CD4-positive, alpha-beta memory T cell (primary cell): ENCODE measurements around the gene PIGQ. TPM values are rescaled to one million over a fixed set of nuclear protein-coding genes. Genes with fewer than 3 reads are reported as not detected.

Experiments
- CTCF ChIA-PET: fragments of 350-600 bp; sonication (Branson Sonifier 250); formaldehyde crosslinking; loops from one replicate; lab custom pipeline; 2021; ENCODE audit warnings: inconsistent platforms; ENCODE audit not compliant: partially characterized antibody; lab: Charles Lee
- POLR2A ChIA-PET: fragments of 350-600 bp; sonication (Branson Sonifier 250); formaldehyde crosslinking; loops from one replicate; lab custom pipeline; 2021; ENCODE audit not compliant: partially characterized antibody; lab: Charles Lee
- DNase-seq, 5 donors: peaks; one replicate each; pipeline versions ENCODE4 v3.0.0 to v3.0.0-alpha.2; 2020 to 2022; ENCODE audit warnings: mixed read lengths in 1 of 5
- H3K27ac ChIP-seq: one replicate; pipeline ENCODE4 v1.7.0; 2013; ENCODE audit warnings: low read depth, low read length
- H3K27me3 ChIP-seq: 2 replicates; pipeline ENCODE4 v1.7.0; 2013; ENCODE audit warnings: mild to moderate bottlenecking, low read length, moderate library complexity; ENCODE audit not compliant: insufficient read depth
- H3K36me3 ChIP-seq: 2 replicates; pipeline ENCODE4 v1.7.0; 2013; ENCODE audit warnings: mild to moderate bottlenecking, low read length, moderate library complexity; ENCODE audit not compliant: insufficient read depth
- H3K4me1 ChIP-seq: 2 replicates; pipeline ENCODE4 v1.7.0; 2013; ENCODE audit warnings: mild to moderate bottlenecking, low read length, moderate library complexity; ENCODE audit not compliant: insufficient read depth
- H3K4me3 ChIP-seq, 2 donors: one replicate each; pipeline ENCODE4 v1.7.0; 2013; ENCODE audit warnings: low read length in 2 of 2, mild to moderate bottlenecking in 1 of 2
- H3K9me3 ChIP-seq, 2 donors: one replicate each; pipeline ENCODE4 v1.7.0; 2013; ENCODE audit warnings: low read length in 2 of 2, control low read depth in 1 of 2; ENCODE audit not compliant: control insufficient read depth in 1 of 2
- H3K27ac Mint-ChIP-seq, 7 donors: one replicate each; pipeline ENCODE4 v1.8.0; 2020 to 2021; ENCODE audit warnings: mixed read lengths in 7 of 7, mild to moderate bottlenecking in 6 of 7, inconsistent platforms in 3 of 7, moderate library complexity in 3 of 7
- H3K27me3 Mint-ChIP-seq, 2 donors: one replicate each; pipeline ENCODE4 v1.8.0; 2020 to 2021; ENCODE audit warnings: mixed read lengths in 2 of 2
- H3K36me3 Mint-ChIP-seq, 2 donors: one replicate each; pipeline ENCODE4 v1.8.0; 2020 to 2021; ENCODE audit warnings: mixed read lengths in 2 of 2, inconsistent platforms in 1 of 2, mild to moderate bottlenecking in 1 of 2
- H3K4me1 Mint-ChIP-seq, 4 donors: one replicate each; pipeline ENCODE4 v1.8.0; 2020 to 2021; ENCODE audit warnings: mixed read lengths in 4 of 4, mild to moderate bottlenecking in 1 of 4
- H3K4me3 Mint-ChIP-seq, 8 donors: one replicate each; pipeline ENCODE4 v1.8.0; 2020 to 2021; ENCODE audit warnings: mixed read lengths in 8 of 8, mild to moderate bottlenecking in 7 of 8, moderate library complexity in 6 of 8, inconsistent platforms in 3 of 8
- H3K9me3 Mint-ChIP-seq, 8 donors: one replicate each; pipeline ENCODE4 v1.8.0; 2020 to 2021; ENCODE audit warnings: mixed read lengths in 8 of 8, mild to moderate bottlenecking in 5 of 8, inconsistent platforms in 3 of 8, moderate library complexity in 1 of 8
- intact Hi-C: fragments of 100-400 bp; cut with micrococcal nuclease; formaldehyde crosslinking; loops from one replicate; pipeline ENCODE4 v1.15.1; 2023
- polyA plus RNA-seq, 2 donors: library from polyadenylated mRNA; unstranded; fragments of 300-500 nt; fragmentation: Illumina TruSeq; gene quantifications; one replicate each; pipeline ENCODE4 v1.2.3, GENCODE V29; 2021
- total RNA-seq, 2 experiments: library from RNA; stranded (reverse); gene quantifications; one replicate each; pipeline ENCODE4 v1.2.3, GENCODE V29; 2021

PIGQ gene
- total and polyA plus RNA-seq, 4 experiments from 2014 or later: 7.2 to 63.3 (median 37.0) TPM

GRCh38 chr16:590815-591200, 21.0 kb downstream of the PIGQ start:
- H3K9me3 Mint-ChIP-seq: peaks cover 0 to 2% (median 0%) of the 10 kb centered on the region in 8 donors
- no peaks in the 10 kb centered on the region for H3K9me3 ChIP-seq
- H3K27ac Mint-ChIP-seq: peak overlapping the region; percentile 61 to 94 (median 89)
- ChIA-PET CTCF (interaction anchor here (0.6 kb wide), 1 partner anchor 460 kb away, joined by 3 read pairs; no protein-coding TSS in a partner anchor), POLR2A (interaction anchor here (0.8 to 1.2 kb wide), 4 partner anchors 22 to 189 kb away, joined by 3 to 13 read pairs (median 4); partner anchors contain the start of genes DECR2, METTL26 and NHLRC4)
- H3K27me3 ChIP-seq: no peaks in the 10 kb centered on the region
- H3K36me3 Mint-ChIP-seq: peaks cover 0 to 13% of the 10 kb centered on the region in 2 donors
- peaks cover 16 to 59% (median 33%) of the 10 kb centered on the region in 4 donors for H3K4me1 Mint-ChIP-seq
- no peaks in the 10 kb centered on the region for H3K27me3 Mint-ChIP-seq
- peak overlapping the region; percentile 42 to 70 for H3K4me3 ChIP-seq
- no peak for DNase-seq
- intact Hi-C loops: no loop called here
- H3K4me1 ChIP-seq: peaks cover 27% of the 10 kb centered on the region
- H3K4me3 Mint-ChIP-seq: peak overlapping the region; percentile 86 to 93 (median 88)
- H3K36me3 ChIP-seq: no peaks in the 10 kb centered on the region
- H3K27ac ChIP-seq: peak overlapping the region; percentile 62

DNA sequence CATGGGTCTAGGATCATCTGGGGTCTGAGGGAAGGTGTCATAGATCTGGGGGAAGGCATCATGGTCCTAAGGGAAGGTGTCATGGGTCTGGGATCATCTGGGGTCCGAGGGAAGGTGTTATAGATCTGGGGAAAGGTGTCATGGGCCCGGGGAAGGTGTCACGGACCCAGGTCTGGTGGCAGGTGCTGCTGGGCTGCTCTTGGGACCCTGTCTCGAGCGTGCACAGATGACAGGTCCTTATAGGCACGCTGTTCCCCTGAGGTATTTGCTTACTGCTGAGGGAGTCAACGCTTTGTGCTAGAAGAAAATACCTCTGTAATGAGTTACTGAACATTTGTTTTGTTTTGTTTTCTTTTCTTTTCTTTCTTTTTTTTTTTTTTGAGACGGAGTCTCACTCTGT, 21.5 kb downstream of the PIGQ start:
- Mint-ChIP-seq H3K4me1 (peaks cover 19 to 59% (median 34%) of the 10 kb centered on the region in 4 donors), H3K9me3 (peaks cover 0 to 2% (median 0%) of the 10 kb centered on the region in 8 donors), H3K27me3 (no peaks in the 10 kb centered on the region), H3K36me3 (peaks cover 0 to 16% of the 10 kb centered on the region in 2 donors), H3K4me3 (peak overlapping the region; percentile 86 to 93 (median 88)), H3K27ac (peak overlapping the region; percentile 29 to 94 (median 89))
- no peak for DNase-seq
- Histone ChIP-seq H3K9me3 (no peaks in the 10 kb centered on the region), H3K27me3 (no peaks in the 10 kb centered on the region), H3K36me3 (peaks cover 3% of the 10 kb centered on the region), H3K4me1 (peaks cover 27% of the 10 kb centered on the region), H3K4me3 (peak overlapping the region in 1 of 2 donors; percentile 70), H3K27ac (no peak overlapping the region)
- intact Hi-C loops: no loop called here
- POLR2A ChIA-PET: interaction anchor here (0.7 kb wide), 1 partner anchor 95 kb away, joined by 3 read pairs; no protein-coding TSS in a partner anchor
- CTCF ChIA-PET: no interaction called here

- Histone ChIP-seq H3K27me3 (no peaks in the 10 kb centered on the region), H3K36me3 (peaks cover 4% of the 10 kb centered on the region), H3K4me1 (peaks cover 27% of the 10 kb centered on the region), H3K27ac (no peak overlapping the region), H3K9me3 (no peaks in the 10 kb centered on the region), H3K4me3 (no peak overlapping the region)
- no peaks in the 10 kb centered on the region for H3K27me3 Mint-ChIP-seq
- peak overlapping the region; percentile 12 to 93 (median 50) for H3K4me3 Mint-ChIP-seq
- CTCF ChIA-PET: no interaction called here
- DNase-seq: no peak
- POLR2A ChIA-PET: interaction anchor here (0.7 kb wide), 1 partner anchor 96 kb away, joined by 3 read pairs; no protein-coding TSS in a partner anchor
- H3K36me3 Mint-ChIP-seq: peaks cover 2 to 21% of the 10 kb centered on the region in 2 donors
- peaks cover 0 to 5% (median 0%) of the 10 kb centered on the region in 8 donors for H3K9me3 Mint-ChIP-seq
- peaks cover 23 to 59% (median 35%) of the 10 kb centered on the region in 4 donors for H3K4me1 Mint-ChIP-seq
- H3K27ac Mint-ChIP-seq: peak overlapping the region in 1 of 7 donors; percentile 71
- intact Hi-C loops: no loop called here
Observed at GRCh38 chr16:591892-592517, 22.2 kb downstream of the PIGQ start.

DNA sequence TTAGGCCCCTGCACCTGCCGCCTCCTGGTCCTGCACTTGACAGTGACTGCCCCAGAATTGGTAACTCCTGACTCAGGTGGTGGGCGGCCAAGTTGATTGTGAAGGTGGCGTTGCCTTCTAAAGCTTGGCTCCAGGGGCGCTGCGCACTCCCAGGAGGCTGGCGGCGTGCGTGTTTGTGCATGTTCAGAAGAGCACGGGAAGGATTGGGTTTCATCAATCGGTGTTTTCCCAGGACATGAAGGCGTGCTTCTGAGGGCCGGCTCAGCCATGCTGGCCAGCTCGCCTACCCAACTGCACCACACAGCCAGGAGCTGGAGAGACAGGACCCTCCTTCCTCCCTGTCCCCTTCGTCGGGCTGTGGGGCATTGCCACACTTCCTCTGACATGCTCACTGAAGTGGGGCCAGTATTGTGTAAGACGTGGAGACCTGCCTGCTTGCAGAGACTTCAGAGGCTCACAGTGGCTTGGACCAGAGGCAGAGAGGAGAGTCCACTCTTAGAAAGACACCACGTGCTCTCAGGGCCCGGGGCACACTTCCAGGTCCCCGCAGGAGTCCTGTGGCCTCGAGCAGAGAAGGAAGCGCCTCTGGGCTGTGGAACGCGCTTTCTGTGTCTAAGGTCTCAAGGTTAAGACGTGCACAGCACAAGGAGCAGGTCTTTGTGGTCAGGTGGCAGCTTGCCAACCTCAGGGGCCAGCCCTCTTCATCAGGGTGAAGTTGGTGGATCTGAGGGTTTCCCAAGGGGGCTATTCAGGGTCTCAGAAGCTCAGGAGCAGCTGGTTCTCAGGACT, 22.9 kb downstream of the PIGQ start:
- Histone ChIP-seq H3K27me3 (no peaks in the 10 kb centered on the region), H3K36me3 (peaks cover 4% of the 10 kb centered on the region), H3K27ac (no peak overlapping the region), H3K9me3 (no peaks in the 10 kb centered on the region), H3K4me1 (peaks cover 23% of the 10 kb centered on the region), H3K4me3 (no peak overlapping the region)
- intact Hi-C loops: no loop called here
- Mint-ChIP-seq H3K4me1 (peaks cover 22 to 54% (median 32%) of the 10 kb centered on the region in 4 donors), H3K27ac (peak overlapping the region in 1 of 7 donors; percentile 37), H3K36me3 (peaks cover 3 to 22% of the 10 kb centered on the region in 2 donors), H3K4me3 (no peak overlapping the region), H3K9me3 (peaks cover 0 to 5% (median 0%) of the 10 kb centered on the region in 8 donors), H3K27me3 (no peaks in the 10 kb centered on the region)
- POLR2A ChIA-PET: no interaction called here
- DNase-seq: peak in 1 of 5 donors; percentile 4
- CTCF ChIA-PET: no interaction called here

DNA sequence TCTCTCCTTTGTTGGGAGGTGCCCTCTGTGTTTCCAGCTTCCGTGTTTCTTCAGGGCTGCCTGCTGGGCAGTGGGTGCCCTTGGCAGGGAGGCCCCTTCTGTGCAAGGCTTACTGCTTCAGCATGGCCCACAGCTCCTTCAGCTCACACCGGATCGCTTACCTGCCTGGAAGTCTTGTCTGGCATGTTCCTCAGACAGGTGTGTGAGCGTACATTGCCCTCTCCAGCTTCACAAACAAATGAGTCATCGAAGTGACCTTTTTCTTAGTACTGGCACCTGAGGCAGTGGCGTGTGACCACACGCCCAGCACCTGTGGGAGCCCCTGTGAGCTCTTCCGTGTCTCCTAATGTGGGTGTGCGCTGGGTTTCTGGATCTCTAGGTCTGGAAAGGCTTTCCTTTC, 23.6 kb downstream of the PIGQ start:
- intact Hi-C loops: no loop called here
- Histone ChIP-seq H3K27ac (no peak overlapping the region), H3K36me3 (peaks cover 4% of the 10 kb centered on the region), H3K4me3 (no peak overlapping the region), H3K4me1 (peaks cover 16% of the 10 kb centered on the region), H3K9me3 (no peaks in the 10 kb centered on the region), H3K27me3 (no peaks in the 10 kb centered on the region)
- Mint-ChIP-seq H3K4me3 (peak overlapping the region in 5 of 8 donors; percentile 24 to 59 (median 39)), H3K27me3 (no peaks in the 10 kb centered on the region), H3K36me3 (peaks cover 3 to 22% of the 10 kb centered on the region in 2 donors), H3K27ac (peak overlapping the region in 2 of 7 donors; percentile 18 to 70), H3K9me3 (peaks cover 0 to 5% (median 0%) of the 10 kb centered on the region in 8 donors), H3K4me1 (peaks cover 22 to 47% (median 27%) of the 10 kb centered on the region in 4 donors)
- POLR2A ChIA-PET: no interaction called here
- DNase-seq: no peak
- CTCF ChIA-PET: no interaction called here

GRCh38 chr16:593807-594206, 24.0 kb downstream of the PIGQ start:
- Mint-ChIP-seq H3K4me1 (peaks cover 21 to 45% (median 25%) of the 10 kb centered on the region in 4 donors), H3K27ac (peak overlapping the region in 1 of 7 donors; percentile 70), H3K27me3 (no peaks in the 10 kb centered on the region), H3K9me3 (peaks cover 0 to 5% (median 0%) of the 10 kb centered on the region in 8 donors), H3K4me3 (peak overlapping the region in 4 of 8 donors; percentile 24 to 59 (median 42)), H3K36me3 (peaks cover 3 to 20% of the 10 kb centered on the region in 2 donors)
- CTCF ChIA-PET: no interaction called here
- POLR2A ChIA-PET: interaction anchor here (1.5 kb wide), 1 partner anchor 43 kb away, joined by 4 read pairs; the partner anchor contains the start of gene METTL26
- Histone ChIP-seq H3K4me1 (peaks cover 15% of the 10 kb centered on the region), H3K36me3 (peaks cover 4% of the 10 kb centered on the region), H3K9me3 (no peaks in the 10 kb centered on the region), H3K4me3 (no peak overlapping the region), H3K27ac (no peak overlapping the region), H3K27me3 (no peaks in the 10 kb centered on the region)
- DNase-seq: no peak
- intact Hi-C loops: no loop called here
